Thymus (tissue), 11 donors: ENCODE measurements around the gene LIN9. TPM values are rescaled to one million over a fixed set of nuclear protein-coding genes. Genes with fewer than 3 reads are reported as not detected.
"Not testable (repeated sequence)": the region's sequence is repeated elsewhere in the genome, so short reads cannot be mapped to it uniquely, and the experiment has no call there.

Experiments used
- DNase-seq, 9 donors: peaks; one replicate each; pipeline ENCODE4 v3.0.0-alpha.2; 2013; ENCODE audit warnings: low spot score in 9 of 9, low read depth in 6 of 9, missing footprints in 1 of 9
- H3K27ac ChIP-seq, 2 donors: one replicate each; pipeline ENCODE4 v1.5.1; 2013; ENCODE audit warnings: control low read depth in 1 of 2, low read depth in 1 of 2, low read length in 1 of 2, mild to moderate bottlenecking in 1 of 2, moderate library complexity in 1 of 2
- H3K27me3 ChIP-seq, 2 donors: one replicate each; pipeline ENCODE4 v1.5.1; 2013; ENCODE audit warnings: low read length in 1 of 2; ENCODE audit not compliant: control insufficient read depth in 2 of 2, insufficient read depth in 1 of 2
- H3K36me3 ChIP-seq, 2 donors: one replicate each; pipeline ENCODE4 v1.5.1; 2013; ENCODE audit warnings: low read length in 1 of 2, mild to moderate bottlenecking in 1 of 2, moderate library complexity in 1 of 2; ENCODE audit not compliant: control insufficient read depth in 2 of 2, insufficient read depth in 2 of 2
- H3K4me1 ChIP-seq, 2 donors: one replicate each; pipeline ENCODE4 v1.5.1; 2013; ENCODE audit warnings: low read length in 2 of 2; ENCODE audit not compliant: control insufficient read depth in 2 of 2, insufficient read depth in 2 of 2
- H3K4me3 ChIP-seq, 2 donors: one replicate each; pipeline ENCODE4 v1.5.1; 2013; ENCODE audit warnings: low read length in 2 of 2, control low read depth in 1 of 2, mild to moderate bottlenecking in 1 of 2
- H3K9me3 ChIP-seq, 2 donors: one replicate each; pipeline ENCODE4 v1.5.1; 2013; ENCODE audit warnings: low read length in 1 of 2, mild to moderate bottlenecking in 1 of 2; ENCODE audit not compliant: control insufficient read depth in 2 of 2, insufficient read depth in 1 of 2
- WGBS: extraction: QIAGEN DNeasy Blood & Tissue Kit; methylation state at CpG from one replicate; pipeline ENCODE4 v1.1.7; 2013; 5-methylcytosine and 5-hydroxymethylcytosine counted together
- polyA plus RNA-seq: library from polyadenylated mRNA; stranded (reverse); fragments of 200-250 nt; gene quantifications from one replicate; pipeline ENCODE4 v1.2.3, GENCODE V29; 2013
- total RNA-seq: library from RNA; stranded (reverse); fragments of 120-200 nt; gene quantifications from one replicate; pipeline ENCODE4 v1.2.4, GENCODE V29; 2013
- donor health status: healthy.

The LIN9 gene
- total and polyA plus RNA-seq, 2 donors, result 5.5 to 13.3 TPM

- no peak overlapping the region for H3K27ac ChIP-seq
- H3K4me3 ChIP-seq, result no peak overlapping the region
- WGBS, result 100% methylated on average over 1 of the region's 1 CpG
- H3K9me3 ChIP-seq, result no peaks in the 10 kb centered on the region
- H3K4me1 ChIP-seq, result no peaks in the 10 kb centered on the region
- no peaks in the 10 kb centered on the region for H3K27me3 ChIP-seq
- DNase-seq, result no peak
- no peaks in the 10 kb centered on the region for H3K36me3 ChIP-seq
Measured at GRCh38 chr1:226203240-226203639, 105.7 kb downstream of the LIN9 start.

GRCh38 chr1:226202666-226203065, 106.3 kb downstream of the LIN9 start:
- not testable (repeated sequence) for H3K36me3 ChIP-seq, DNase-seq, H3K4me1 ChIP-seq, H3K9me3 ChIP-seq, H3K4me3 ChIP-seq, H3K27ac ChIP-seq, H3K27me3 ChIP-seq
- WGBS, result 94% methylated on average over 6 of the region's 6 CpGs

- no peaks in the 10 kb centered on the region for H3K27me3 ChIP-seq
- H3K36me3 ChIP-seq, result no peaks in the 10 kb centered on the region
- no peak overlapping the region for H3K4me3 ChIP-seq
- DNase-seq, result no peak
- no peaks in the 10 kb centered on the region for H3K9me3 ChIP-seq
- WGBS, result 97% methylated on average over 3 of the region's 3 CpGs
- no peaks in the 10 kb centered on the region for H3K4me1 ChIP-seq
- no peak overlapping the region for H3K27ac ChIP-seq
Measured at GRCh38 chr1:226202246-226202645, 106.7 kb downstream of the LIN9 start.

- Histone ChIP-seq H3K4me1 (no peaks in the 10 kb centered on the region), H3K27me3 (no peaks in the 10 kb centered on the region), H3K36me3 (no peaks in the 10 kb centered on the region), H3K9me3 (no peaks in the 10 kb centered on the region), H3K4me3 (no peak overlapping the region), H3K27ac (no peak overlapping the region)
- no peak for DNase-seq
- 81% methylated on average over 5 of the region's 5 CpGs for WGBS
Measured at GRCh38 chr1:226201029-226201593, 107.9 kb downstream of the LIN9 start.

GRCh38 chr1:226199971-226200370, 109.0 kb downstream of the LIN9 start:
- H3K4me3 ChIP-seq, result no peak overlapping the region
- H3K9me3 ChIP-seq, result no peaks in the 10 kb centered on the region
- DNase-seq, result no peak
- H3K27me3 ChIP-seq, result peaks cover 0 to 3% of the 10 kb centered on the region in 2 donors
- no peaks in the 10 kb centered on the region for H3K36me3 ChIP-seq
- WGBS, result 65% methylated on average over 2 of the region's 2 CpGs
- no peaks in the 10 kb centered on the region for H3K4me1 ChIP-seq
- no peak overlapping the region for H3K27ac ChIP-seq

- Histone ChIP-seq H3K4me3 (no peak overlapping the region), H3K27me3 (peaks cover 0 to 3% of the 10 kb centered on the region in 2 donors), H3K4me1 (no peaks in the 10 kb centered on the region), H3K27ac (no peak overlapping the region), H3K36me3 (no peaks in the 10 kb centered on the region), H3K9me3 (no peaks in the 10 kb centered on the region)
- WGBS, result 98% methylated on average over 1 of the region's 1 CpG
- no peak for DNase-seq
Measured at GRCh38 chr1:226195144-226195543, 113.8 kb downstream of the LIN9 start.

- 92% methylated on average over 7 of the region's 7 CpGs for WGBS
- H3K27me3 ChIP-seq, result no peaks in the 10 kb centered on the region
- peak overlapping the region; percentile 78 to 100 for H3K4me3 ChIP-seq
- H3K27ac ChIP-seq, result no peak overlapping the region
- H3K9me3 ChIP-seq, result no peaks in the 10 kb centered on the region
- DNase-seq, result no peak
- no peaks in the 10 kb centered on the region for H3K36me3 ChIP-seq
- H3K4me1 ChIP-seq, result peaks cover 13% of the 10 kb centered on the region in 2 donors
Measured at GRCh38 chr1:226187380-226187779, 121.6 kb downstream of the LIN9 start.

GRCh38 chr1:226187019-226187322, 122.0 kb downstream of the LIN9 start:
- Histone ChIP-seq H3K36me3 (no peaks in the 10 kb centered on the region), H3K27me3 (no peaks in the 10 kb centered on the region), H3K9me3 (no peaks in the 10 kb centered on the region), H3K4me3 (peak overlapping the region; percentile 78 to 100), H3K27ac (peak overlapping the region; percentile 74 to 94), H3K4me1 (peaks cover 13% of the 10 kb centered on the region in 2 donors)
- peak in 1 of 9 donors; percentile 2 for DNase-seq
- 6% methylated on average over 10 of the region's 10 CpGs for WGBS

- Histone ChIP-seq H3K27me3 (no peaks in the 10 kb centered on the region), H3K36me3 (no peaks in the 10 kb centered on the region), H3K4me1 (peaks cover 13% of the 10 kb centered on the region in 2 donors), H3K4me3 (peak within 1 kb of the TSS; percentile 78 to 100), H3K27ac (peak within 1 kb of the TSS; percentile 74 to 94), H3K9me3 (no peaks in the 10 kb centered on the region)
- DNase-seq, result peak; percentile 76 to 94 (median 84)
- WGBS, result under 1% methylated on average over 75 of the region's 75 CpGs
Measured at GRCh38 chr1:226186124-226187018, 122.6 kb downstream of the LIN9 start, which contains the start of gene ACBD3. ACBD3 (minus strand) TSS chr1:226186741; CDS start chr1:226186675, 66 bp downstream.
